Endometrial microvascular endothelial cells (primary cell): Measurements from ENCODE around the gene VMP1. TPM values are rescaled to one million over a fixed set of nuclear protein-coding genes. Genes with fewer than 3 reads are reported as not detected.
"Not testable (repeated sequence)": the region's sequence is repeated elsewhere in the genome, so short reads cannot be mapped to it uniquely, and the experiment has no call there.

ENCODE experiments used
- in situ Hi-C: cut with HindIII; loops from 2 replicates; pipeline ENCODE4 v1.10.0; 2017; ENCODE audit warnings: low sequenced_read_pairs, low pct_unique_long_range_greater_than_20kb; ENCODE audit errors: inconsistent ontology term
- total RNA-seq: library from RNA; depleted of rRNA; stranded (reverse); fragments of >200 nt; gene quantifications from one replicate; pipeline ENCODE4 v1.2.3, GENCODE V29; 2015; ENCODE audit errors: inconsistent ontology term

Gene VMP1
- total RNA-seq, 1 donor from 2014 or later: 138 TPM

- in situ Hi-C loops: no loop called here
Observed at GRCh38 chr17:59827721-59828477, 120.4 kb downstream of the VMP1 start.

- in situ Hi-C loops: no loop called here
Observed at GRCh38 chr17:59828478-59828760, 121.0 kb downstream of the VMP1 start.

GRCh38 chr17:59828819-59829216 is 121.4 kb downstream of the VMP1 start:
- in situ Hi-C loops: not testable (repeated sequence)

- in situ Hi-C loops: no loop called here
Observed at GRCh38 chr17:59829217-59830006, 122.0 kb downstream of the VMP1 start.

GRCh38 chr17:59830007-59830630 is 122.7 kb downstream of the VMP1 start:
- in situ Hi-C loops: no loop called here

GRCh38 chr17:59830846-59831486 is 123.5 kb downstream of the VMP1 start:
- in situ Hi-C loops: no loop called here

GRCh38 chr17:59832883-59833379 is 125.5 kb downstream of the VMP1 start:
- in situ Hi-C loops: no loop called here

GRCh38 chr17:59837308-59838051 is 130.0 kb downstream of the VMP1 start:
- in situ Hi-C loops: no loop called here

- in situ Hi-C loops: no loop called here
Observed at GRCh38 chr17:59838052-59838916, 130.8 kb downstream of the VMP1 start.

GRCh38 chr17:59839651-59840328 is 132.3 kb downstream of the VMP1 start:
- in situ Hi-C loops: no loop called here

GRCh38 chr17:59840329-59841090 is 133.1 kb downstream of the VMP1 start:
- in situ Hi-C loops: no loop called here

- in situ Hi-C loops: not testable (repeated sequence)
Observed at GRCh38 chr17:59841091-59841881, 133.8 kb downstream of the VMP1 start.

- in situ Hi-C loops: not testable (repeated sequence)
Observed at GRCh38 chr17:59841882-59842263, 134.4 kb downstream of the VMP1 start.

GRCh38 chr17:59842901-59843652 is 135.6 kb downstream of the VMP1 start:
- in situ Hi-C loops: no loop called here

- in situ Hi-C loops: no loop called here
Observed at GRCh38 chr17:59844884-59845594, 137.6 kb downstream of the VMP1 start.
